Measurements from ENCODE around the gene ABCB9.

Gene ABCB9

DNA sequence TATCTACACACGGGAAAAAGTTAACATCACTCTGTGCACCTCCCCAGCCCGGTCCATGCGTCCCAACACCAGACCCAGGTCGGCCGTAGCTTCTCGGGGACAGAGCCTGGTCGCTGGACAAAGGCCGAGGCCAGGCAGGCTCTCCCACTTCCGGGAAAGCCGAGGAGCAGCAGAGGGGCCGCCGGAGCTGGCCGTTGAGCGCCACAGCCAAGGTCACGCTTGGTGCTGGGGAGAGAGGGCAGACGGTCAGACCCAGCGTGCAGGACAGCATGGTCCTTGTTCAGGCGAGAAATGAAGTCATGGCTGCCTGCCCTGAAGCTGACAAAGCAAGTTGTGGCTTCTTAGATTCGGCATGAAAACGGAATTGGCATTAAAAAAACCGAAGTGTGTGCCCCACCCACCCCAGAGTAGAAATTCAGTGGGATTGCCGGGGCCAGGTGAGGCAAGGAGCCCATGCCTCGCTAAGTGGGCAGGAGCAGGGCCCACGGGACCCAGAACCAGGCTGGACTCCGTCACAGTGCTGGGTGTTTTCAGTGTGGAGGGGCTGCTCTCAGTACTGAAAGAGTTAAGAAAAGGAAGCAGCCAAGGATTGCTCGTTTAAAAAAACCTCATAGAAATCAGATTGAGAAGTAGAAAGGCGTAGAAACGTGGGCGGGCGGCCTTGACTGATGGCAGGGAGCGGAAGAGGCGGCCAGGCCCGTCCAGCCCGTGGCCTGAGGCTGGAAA, 18.5 kb upstream of the ABCB9 start:
- FAIRE-seq: no peak
- no peak for DNase-seq (ENCODE audit: insufficient read length, low spot score)
- TF ChIP-seq CTCF (IDR thresholded peaks at IDR 0.05; ENCODE audit: insufficient read depth, missing control alignments): no peak

GRCh38 chr12:122983789-122984515, 17.7 kb upstream of the ABCB9 start:
- DNase-seq (ENCODE audit: insufficient read length, low spot score): no peak
- no peak for FAIRE-seq
- no peak for TF ChIP-seq CTCF (IDR thresholded peaks at IDR 0.05; ENCODE audit: insufficient read depth, missing control alignments)

DNA sequence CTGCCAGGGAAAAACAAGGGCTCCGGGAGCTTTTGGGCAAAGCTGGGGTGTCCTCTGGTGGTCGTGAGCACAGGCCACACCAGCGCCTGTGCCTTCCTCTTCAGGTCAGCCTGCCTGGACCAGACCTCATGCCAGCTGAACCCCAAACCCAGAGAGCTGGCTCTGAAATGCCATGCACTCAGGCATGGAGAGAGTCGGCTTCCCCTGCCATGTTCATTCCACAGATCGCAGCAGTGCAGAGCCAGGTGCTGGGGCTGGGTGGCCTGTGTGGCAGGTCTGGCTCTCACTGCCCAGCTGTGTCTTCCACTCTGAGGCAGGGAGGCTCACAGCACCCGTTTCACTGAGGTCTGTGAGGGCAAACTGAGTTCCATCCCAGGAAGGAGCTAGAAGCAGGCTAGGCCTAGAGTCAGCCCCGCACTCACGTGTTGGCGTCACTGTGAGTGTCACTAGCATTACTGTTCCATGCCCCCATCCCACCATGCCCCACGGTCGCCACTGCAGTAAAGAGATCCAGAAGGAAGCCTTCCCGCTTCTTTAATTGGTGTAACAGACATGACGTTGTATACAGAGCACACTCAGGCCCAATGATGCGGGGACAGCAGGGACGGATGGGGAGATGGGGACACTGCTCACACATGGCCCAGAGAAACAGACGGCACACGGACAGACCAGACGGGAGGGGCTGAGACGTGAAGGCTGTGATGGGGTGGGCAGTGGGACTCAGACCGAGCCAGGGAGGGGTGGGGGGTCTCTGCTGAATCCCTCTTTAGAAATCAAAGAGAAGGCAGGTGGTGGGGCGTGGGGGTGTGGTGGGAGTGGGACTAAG, 16.9 kb upstream of the ABCB9 start:
- no peak for FAIRE-seq
- no peak for DNase-seq (ENCODE audit: insufficient read length, low spot score)
- TF ChIP-seq CTCF (IDR thresholded peaks at IDR 0.05; ENCODE audit: insufficient read depth, missing control alignments): no peak

- no peak for FAIRE-seq
- DNase-seq (ENCODE audit: insufficient read length, low spot score): no peak
Observed at GRCh38 chr12:122982477-122982815, 16.2 kb upstream of the ABCB9 start.

DNA sequence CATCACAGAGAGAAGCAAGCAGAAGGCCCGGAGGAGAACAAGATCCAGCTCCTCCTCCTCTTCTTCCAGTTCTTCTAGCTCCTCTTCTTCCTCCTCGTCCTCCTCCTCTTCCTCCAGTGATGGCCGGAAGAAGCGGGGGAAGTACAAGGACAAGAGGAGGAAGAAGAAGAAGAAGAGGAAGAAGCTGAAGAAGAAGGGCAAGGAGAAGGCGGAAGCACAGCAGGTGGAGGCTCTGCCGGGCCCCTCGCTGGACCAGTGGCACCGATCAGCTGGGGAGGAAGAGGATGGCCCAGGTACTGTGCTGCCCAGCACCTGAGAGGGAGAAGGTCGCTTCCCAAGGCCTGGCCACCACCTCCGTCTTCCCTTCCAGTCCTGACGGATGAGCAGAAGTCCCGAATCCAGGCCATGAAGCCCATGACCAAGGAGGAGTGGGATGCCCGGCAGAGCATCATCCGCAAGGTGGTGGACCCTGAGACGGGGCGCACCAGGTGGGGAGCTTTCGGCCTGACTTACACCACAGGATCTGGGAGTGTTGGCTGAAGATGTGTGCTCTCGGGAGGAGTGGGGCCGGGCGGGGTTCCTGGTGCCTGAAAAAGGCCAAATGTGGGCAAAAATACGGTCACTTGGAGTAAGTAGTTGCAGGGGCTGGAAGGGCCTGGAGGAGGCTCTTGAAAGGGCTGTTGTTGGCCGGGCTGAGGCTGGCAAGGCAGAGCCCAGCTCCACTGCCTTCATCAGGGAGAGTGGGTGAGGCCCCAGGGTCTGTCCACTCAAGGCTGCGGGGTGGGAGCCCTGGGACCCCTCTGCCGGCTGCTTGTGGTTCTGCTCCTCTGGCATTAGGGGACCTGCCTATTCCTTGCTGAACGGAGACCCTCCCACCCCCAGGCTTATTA, 15.6 kb upstream of the ABCB9 start:
- FAIRE-seq: no peak
- no peak for DNase-seq (ENCODE audit: insufficient read length, low spot score)
- no peak for TF ChIP-seq CTCF (IDR thresholded peaks at IDR 0.05; ENCODE audit: insufficient read depth, missing control alignments)

More at GRCh38 chr12:122982477-122982815, 16.2 kb upstream of the ABCB9 start:
- no peak for TF ChIP-seq CTCF (IDR thresholded peaks at IDR 0.05; ENCODE audit: insufficient read depth, missing control alignments)

DNA sequence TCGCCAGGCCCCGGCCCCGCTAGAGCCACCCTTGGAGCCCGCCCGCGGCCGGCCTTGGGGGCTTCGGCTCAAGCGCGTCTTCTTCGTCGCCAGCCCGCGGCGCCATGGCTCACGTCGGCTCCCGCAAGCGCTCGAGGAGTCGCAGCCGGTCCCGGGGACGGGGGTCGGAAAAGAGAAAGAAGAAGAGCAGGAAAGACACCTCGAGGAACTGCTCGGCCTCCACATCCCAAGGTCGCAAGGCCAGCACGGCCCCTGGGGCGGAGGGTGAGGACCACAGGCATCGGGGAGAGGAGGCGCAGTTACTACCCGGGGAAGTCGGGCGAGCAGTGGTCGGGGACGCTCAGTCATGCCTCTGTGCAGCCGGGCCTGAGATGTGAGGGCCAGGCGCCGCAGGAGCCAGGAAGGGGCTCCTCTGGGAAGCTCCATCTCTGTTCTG, 14.8 kb upstream of the ABCB9 start:
- TF ChIP-seq CTCF (IDR thresholded peaks at IDR 0.05; ENCODE audit: insufficient read depth, missing control alignments): peak; percentile 2
- DNase-seq (ENCODE audit: insufficient read length, low spot score): no peak
- FAIRE-seq: no peak
